ENCODE results near the gene SEPTIN1. TPM values are rescaled to one million over a fixed set of nuclear protein-coding genes. Genes with fewer than 3 reads are reported as not detected.

The SEPTIN1 gene, protein sequence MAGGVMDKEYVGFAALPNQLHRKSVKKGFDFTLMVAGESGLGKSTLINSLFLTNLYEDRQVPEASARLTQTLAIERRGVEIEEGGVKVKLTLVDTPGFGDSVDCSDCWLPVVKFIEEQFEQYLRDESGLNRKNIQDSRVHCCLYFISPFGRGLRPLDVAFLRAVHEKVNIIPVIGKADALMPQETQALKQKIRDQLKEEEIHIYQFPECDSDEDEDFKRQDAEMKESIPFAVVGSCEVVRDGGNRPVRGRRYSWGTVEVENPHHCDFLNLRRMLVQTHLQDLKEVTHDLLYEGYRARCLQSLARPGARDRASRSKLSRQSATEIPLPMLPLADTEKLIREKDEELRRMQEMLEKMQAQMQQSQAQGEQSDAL
- 3.4 TPM for total RNA-seq (2021; ENCODE audit: unreplicated experiment)
- polyA plus RNA-seq (2012) = 2.3 and 2.4 TPM in 2 replicates
- percentile 33 among the genes with signal in this experiment for Bru-seq, nascent RNA
- BruChase-seq, experiment 1, labeled RNA remaining after a 6-hour chase = percentile 49 among the genes with signal in this experiment
- percentile 33 among the genes with signal in this experiment for BruChase-seq, experiment 2, labeled RNA remaining after a 2-hour chase
- long read RNA-seq, partial matches to known transcripts = 2 of 5 reads
- long read RNA-seq, other reads (novel, unspliced or antisense) = 3 of 5 reads

DNA sequence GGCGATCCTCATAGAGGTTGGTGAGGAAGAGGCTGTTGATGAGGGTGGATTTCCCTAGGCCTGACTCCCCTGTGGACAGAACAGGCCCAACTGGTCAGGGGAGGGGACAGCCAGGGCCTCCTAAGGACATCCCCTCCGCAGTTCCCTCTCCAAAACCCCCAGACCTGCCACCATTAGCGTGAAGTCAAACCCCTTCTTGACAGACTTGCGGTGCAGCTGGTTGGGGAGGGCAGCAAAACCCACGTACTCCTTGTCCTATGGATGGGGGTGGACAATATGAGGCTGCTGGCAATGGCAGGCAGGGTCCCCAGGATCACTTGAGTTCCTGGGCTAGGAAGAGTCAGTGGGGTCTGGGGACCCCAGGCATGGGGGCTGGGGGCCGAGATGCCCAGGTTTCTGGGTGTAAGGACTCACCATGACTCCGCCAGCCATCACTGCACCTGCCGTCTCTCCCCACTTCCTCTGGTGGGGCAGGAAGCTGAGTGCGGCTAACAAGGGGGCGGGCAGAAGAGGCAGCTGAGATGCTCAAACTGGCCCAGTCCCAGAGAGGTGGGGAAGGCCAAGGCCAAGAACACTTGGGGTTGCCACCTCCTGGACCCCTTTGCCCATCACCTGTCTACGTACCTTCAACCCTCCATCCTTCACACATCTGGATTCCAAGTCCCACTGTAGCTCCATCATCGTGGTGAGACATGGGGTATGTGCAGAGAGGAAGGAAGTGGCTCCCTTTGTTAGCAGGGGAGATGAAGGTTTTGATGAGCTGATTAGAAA, at the start of gene SEPTIN1:
TSS of gene SEPTIN1 (minus strand) at position 451 of the 771 bp plus-strand sequence. CDS start at position 432, 19 bp downstream.
- intact Hi-C loops (cut with micrococcal nuclease) = no loop called here
- TF ChIP-seq SIN3A (IDR thresholded peaks at IDR 0.05; ENCODE audit: low read depth) (no peak), EZH2 (IDR thresholded peaks at IDR 0.05) (no peak), EGR1 (IDR thresholded peaks at IDR 0.05; ENCODE audit: low read depth) (no peak), SP1 (IDR thresholded peaks at IDR 0.05; ENCODE audit: low read depth) (no peak), CBX3 (IDR thresholded peaks at IDR 0.05; ENCODE audit: low read depth) (no peak), SRF (IDR thresholded peaks at IDR 0.05; ENCODE audit: low read depth) (no peak), ZNF274 (IDR thresholded peaks at IDR 0.05; ENCODE audit: low read depth, low read length) (no peak), YY1 (IDR thresholded peaks at IDR 0.05; ENCODE audit: extremely low read depth, insufficient replicate concordance, low read depth, low read length) (no peak)
- TF ChIP-seq, protein P1, sequence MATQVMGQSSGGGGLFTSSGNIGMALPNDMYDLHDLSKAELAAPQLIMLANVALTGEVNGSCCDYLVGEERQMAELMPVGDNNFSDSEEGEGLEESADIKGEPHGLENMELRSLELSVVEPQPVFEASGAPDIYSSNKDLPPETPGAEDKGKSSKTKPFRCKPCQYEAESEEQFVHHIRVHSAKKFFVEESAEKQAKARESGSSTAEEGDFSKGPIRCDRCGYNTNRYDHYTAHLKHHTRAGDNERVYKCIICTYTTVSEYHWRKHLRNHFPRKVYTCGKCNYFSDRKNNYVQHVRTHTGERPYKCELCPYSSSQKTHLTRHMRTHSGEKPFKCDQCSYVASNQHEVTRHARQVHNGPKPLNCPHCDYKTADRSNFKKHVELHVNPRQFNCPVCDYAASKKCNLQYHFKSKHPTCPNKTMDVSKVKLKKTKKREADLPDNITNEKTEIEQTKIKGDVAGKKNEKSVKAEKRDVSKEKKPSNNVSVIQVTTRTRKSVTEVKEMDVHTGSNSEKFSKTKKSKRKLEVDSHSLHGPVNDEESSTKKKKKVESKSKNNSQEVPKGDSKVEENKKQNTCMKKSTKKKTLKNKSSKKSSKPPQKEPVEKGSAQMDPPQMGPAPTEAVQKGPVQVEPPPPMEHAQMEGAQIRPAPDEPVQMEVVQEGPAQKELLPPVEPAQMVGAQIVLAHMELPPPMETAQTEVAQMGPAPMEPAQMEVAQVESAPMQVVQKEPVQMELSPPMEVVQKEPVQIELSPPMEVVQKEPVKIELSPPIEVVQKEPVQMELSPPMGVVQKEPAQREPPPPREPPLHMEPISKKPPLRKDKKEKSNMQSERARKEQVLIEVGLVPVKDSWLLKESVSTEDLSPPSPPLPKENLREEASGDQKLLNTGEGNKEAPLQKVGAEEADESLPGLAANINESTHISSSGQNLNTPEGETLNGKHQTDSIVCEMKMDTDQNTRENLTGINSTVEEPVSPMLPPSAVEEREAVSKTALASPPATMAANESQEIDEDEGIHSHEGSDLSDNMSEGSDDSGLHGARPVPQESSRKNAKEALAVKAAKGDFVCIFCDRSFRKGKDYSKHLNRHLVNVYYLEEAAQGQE (IDR thresholded peaks at IDR 0.05; ENCODE audit: low read depth) = no peak
- TF ChIP-seq, protein P2, sequence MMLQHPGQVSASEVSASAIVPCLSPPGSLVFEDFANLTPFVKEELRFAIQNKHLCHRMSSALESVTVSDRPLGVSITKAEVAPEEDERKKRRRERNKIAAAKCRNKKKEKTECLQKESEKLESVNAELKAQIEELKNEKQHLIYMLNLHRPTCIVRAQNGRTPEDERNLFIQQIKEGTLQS (IDR thresholded peaks at IDR 0.05) = no peak
- peaks cover 5 to 24% of the 10 kb centered on the region in 2 experiments for H3K4me1 ChIP-seq (ENCODE audit: control insufficient read depth in 1 of 2, insufficient read depth in 2 of 2, low read length in 2 of 2)
- DNase-seq (ENCODE audit: low read depth, low spot score) (no peak), ATAC-seq (no peak)
- no peak within 1 kb of the TSS for H3K27ac ChIP-seq (ENCODE audit: low read depth, low read length)
- no peaks in the 10 kb centered on the region for H3K27me3 ChIP-seq (ENCODE audit: insufficient read depth, low read length)
- no peaks in the 10 kb centered on the region for H3K79me2 ChIP-seq (ENCODE audit: insufficient read depth, low read length)
- no peak within 1 kb of the TSS for H2AFZ ChIP-seq (ENCODE audit: low read depth, low read length, poor library complexity, severe bottlenecking)
- ChIA-PET CTCF (no interaction called here), POLR2A (no interaction called here), RAD21 (ENCODE audit: low non-redundant PET in 1 of 2, low total read pairs in 2 of 2, uncharacterized antibody in 2 of 2, unreplicated experiment in 2 of 2) (no interaction called here)
- BruUV-seq (replicated peaks) = no TSS peak
- H3K4me3 ChIP-seq (replicated peaks in 1 of 2; ENCODE audit: low read depth in 1 of 2, low read length in 2 of 2) = no peak within 1 kb of the TSS
- H4K20me1 ChIP-seq (ENCODE audit: insufficient read depth) = no peaks in the 10 kb centered on the region
- H3K9ac ChIP-seq (ENCODE audit: low read length) = no peak within 1 kb of the TSS; the same call in 1 of the 2 replicates
- H3K4me2 ChIP-seq (ENCODE audit: low read length) = no peak within 1 kb of the TSS
- no peaks in the 10 kb centered on the region for H3K36me3 ChIP-seq (ENCODE audit: control insufficient read depth in 1 of 2, insufficient read depth in 2 of 2, low read length in 2 of 2)
- H3K9me2 ChIP-seq (ENCODE audit: insufficient read depth) = no peaks in the 10 kb centered on the region
- H3K9me3 ChIP-seq (ENCODE audit: control insufficient read depth in 1 of 2, insufficient read depth in 1 of 2, low read depth in 1 of 2, low read length in 2 of 2) = no peaks in the 10 kb centered on the region

All from HCT116 (cell line).